OCI-LY1 (cell line): ENCODE measurements around the gene TNFRSF1B.

ENCODE experiments used
- EZH2 ChIP-seq: fragments of 200-600 bp; sonication (generic), shearing (Covaris generic); IDR thresholded peaks from 2 replicates; pipeline ENCODE4 v1.8.0; 2017; ENCODE audit warnings: borderline replicate concordance, mixed run types, mild to moderate bottlenecking, antibody characterized with exemption, low read length, moderate library complexity, mixed read lengths
- TF ChIP-seq, protein P1 (sequence below): fragments of 200-600 bp; sonication (generic), shearing (Covaris generic); IDR thresholded peaks from 2 replicates; pipeline ENCODE4 v1.5.1; 2017; ENCODE audit warnings: mild to moderate bottlenecking, antibody characterized with exemption, low read length, moderate library complexity, mixed read lengths

DNA sequence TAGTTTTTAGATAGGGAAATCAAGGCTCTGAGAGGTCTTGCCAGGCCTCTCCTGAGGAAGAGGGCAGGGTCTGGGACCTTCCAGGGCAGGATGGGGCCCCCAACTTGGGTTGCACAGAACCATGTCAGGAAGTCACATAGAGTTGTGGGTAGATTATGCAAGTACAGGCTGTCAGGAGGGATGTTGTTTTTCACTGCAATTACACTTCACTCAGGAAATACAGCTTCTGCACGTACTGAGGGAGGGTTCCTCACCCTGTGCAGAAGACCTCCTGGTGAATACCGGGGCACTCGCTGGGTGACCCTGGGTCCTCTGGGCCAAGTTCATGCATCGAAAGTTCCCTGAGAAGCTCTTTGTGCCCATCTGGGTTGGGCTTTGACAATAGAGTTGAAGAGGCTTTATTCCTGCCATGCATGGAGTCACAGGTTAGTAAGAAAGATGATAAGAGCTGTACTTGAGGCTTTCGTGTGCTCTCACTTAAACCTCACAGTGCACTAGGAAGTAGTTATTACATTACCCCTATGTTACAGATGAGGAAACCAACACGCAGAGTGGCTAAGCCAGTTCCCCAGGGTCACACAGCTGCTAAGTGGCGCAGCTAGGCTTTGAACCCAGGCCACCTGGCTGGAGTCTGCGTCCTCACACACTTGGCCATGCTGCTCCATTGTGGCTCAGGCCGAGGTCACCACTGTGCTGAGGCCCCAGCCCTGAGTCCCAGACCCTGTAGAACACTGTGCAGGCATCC is 16.2 kb upstream of the TNFRSF1B start:
- TF ChIP-seq, protein P1, sequence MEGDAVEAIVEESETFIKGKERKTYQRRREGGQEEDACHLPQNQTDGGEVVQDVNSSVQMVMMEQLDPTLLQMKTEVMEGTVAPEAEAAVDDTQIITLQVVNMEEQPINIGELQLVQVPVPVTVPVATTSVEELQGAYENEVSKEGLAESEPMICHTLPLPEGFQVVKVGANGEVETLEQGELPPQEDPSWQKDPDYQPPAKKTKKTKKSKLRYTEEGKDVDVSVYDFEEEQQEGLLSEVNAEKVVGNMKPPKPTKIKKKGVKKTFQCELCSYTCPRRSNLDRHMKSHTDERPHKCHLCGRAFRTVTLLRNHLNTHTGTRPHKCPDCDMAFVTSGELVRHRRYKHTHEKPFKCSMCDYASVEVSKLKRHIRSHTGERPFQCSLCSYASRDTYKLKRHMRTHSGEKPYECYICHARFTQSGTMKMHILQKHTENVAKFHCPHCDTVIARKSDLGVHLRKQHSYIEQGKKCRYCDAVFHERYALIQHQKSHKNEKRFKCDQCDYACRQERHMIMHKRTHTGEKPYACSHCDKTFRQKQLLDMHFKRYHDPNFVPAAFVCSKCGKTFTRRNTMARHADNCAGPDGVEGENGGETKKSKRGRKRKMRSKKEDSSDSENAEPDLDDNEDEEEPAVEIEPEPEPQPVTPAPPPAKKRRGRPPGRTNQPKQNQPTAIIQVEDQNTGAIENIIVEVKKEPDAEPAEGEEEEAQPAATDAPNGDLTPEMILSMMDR = no peak
- no peak for TF ChIP-seq EZH2
